K562 (cell line): ENCODE results near the gene PRKAR1B. TPM values are rescaled to one million over a fixed set of nuclear protein-coding genes. Genes with fewer than 3 reads are reported as not detected.

Experiments used
- ATAC-seq: fragments of 200-7000 bp; cut with Tn5 transposase; 3 replicates; pipeline ENCODE4 v1.9.1; 2020; ENCODE audit warnings: moderate library complexity
- BruUV-seq: library from RNA; stranded (reverse); fragments of 400-500 nt; replicated peaks from 2 replicates; lab custom pipeline; 2021; lab: Mats Ljungman, UMichigan
- CTCF ChIA-PET: fragments of 300-600 bp; formaldehyde crosslinking; extraction: SDS; loops from one replicate; lab custom pipeline; 2021; ENCODE audit warnings: low intra/inter-chr PET ratio; lab: Yijun Ruan, JAX
- POLR2A ChIA-PET: fragments of 300-600, 350-650 bp; sonication (Branson Sonifier 250); formaldehyde crosslinking; extraction: SDS; loops from one replicate; lab custom pipeline; 2021; ENCODE audit warnings: antibody characterized with exemption, inconsistent platforms; lab: Yijun Ruan, JAX
- DNase-seq, 4 experiments: peaks; one replicate each; pipeline versions ENCODE4 v3.0.0 to v3.0.0-alpha.2; 2011 to 2018; ENCODE audit warnings: low spot score in 3 of 4, mixed read lengths in 3 of 4; ENCODE audit errors: extremely low read depth in 1 of 4
- FAIRE-seq: peaks from 2 replicates; lab custom pipeline; 2011; peaks lifted over from hg19 to GRCh38; lab: Jason Lieb, UNC
- H2AFZ ChIP-seq: 2 replicates; pipeline ENCODE4 v1.6.0; 2011; ENCODE audit warnings: low read depth, low read length, control low read depth, inconsistent platforms
- H3K27ac ChIP-seq: fragments of 200-600 bp; 3 replicates; pipeline ENCODE4 v1.8.0; 2011; ENCODE audit warnings: low read depth, mild to moderate bottlenecking, control low read depth, inconsistent platforms, low read length, moderate library complexity, mixed read lengths; ENCODE audit errors: extremely low read depth
- H3K27me3 ChIP-seq, 2 experiments: fragments of 300-600 bp in 1 of 2; 2 replicates in 1 of 2; 3 replicates in 1 of 2; pipeline versions ENCODE4 v1.6.0 to v1.8.0; 2011; ENCODE audit warnings: inconsistent platforms in 2 of 2, low read length in 2 of 2, mild to moderate bottlenecking in 1 of 2, mixed read lengths in 1 of 2, moderate library complexity in 1 of 2; ENCODE audit not compliant: control insufficient read depth in 2 of 2, insufficient read depth in 2 of 2
- H3K36me3 ChIP-seq: fragments of 300-600 bp; 3 replicates; pipeline ENCODE4 v1.8.0; 2011; ENCODE audit warnings: mild to moderate bottlenecking, low read length, inconsistent platforms; ENCODE audit not compliant: control insufficient read depth, insufficient read depth
- H3K4me1 ChIP-seq, 2 experiments: fragments of 200-600 bp in 1 of 2; replicated peaks in 1 of 2; 2 replicates in 1 of 2; 3 replicates in 1 of 2; pipeline versions ENCODE4 v1.5.1 to v1.8.0; 2011; ENCODE audit warnings: inconsistent platforms in 2 of 2, low read length in 2 of 2, mild to moderate bottlenecking in 1 of 2, mixed read lengths in 1 of 2, moderate library complexity in 1 of 2; ENCODE audit not compliant: control insufficient read depth in 2 of 2, insufficient read depth in 2 of 2
- H3K4me2 ChIP-seq: 2 replicates; pipeline ENCODE4 v1.6.1; 2011; ENCODE audit warnings: low read length, control low read depth, inconsistent platforms, mixed read lengths; ENCODE audit not compliant: insufficient read depth
- H3K4me3 ChIP-seq: fragments of 200-600 bp; sonication (generic), shearing (Covaris generic); 2 replicates; pipeline ENCODE4 v1.5.1; 2016; ENCODE audit warnings: control low read depth, inconsistent platforms
- H3K79me2 ChIP-seq: fragments of 200-600 bp; 3 replicates; pipeline ENCODE4 v1.8.0; 2011; ENCODE audit warnings: low read length, inconsistent platforms; ENCODE audit not compliant: control insufficient read depth, insufficient read depth
- H3K9ac ChIP-seq, 2 experiments: 2 replicates each; pipeline versions ENCODE4 v1.6.0 to v1.6.1; 2011; ENCODE audit warnings: low read depth in 2 of 2, low read length in 2 of 2, control low read depth in 1 of 2, inconsistent platforms in 1 of 2, mild to moderate bottlenecking in 1 of 2, mixed read lengths in 1 of 2; ENCODE audit not compliant: insufficient read depth in 1 of 2
- H3K9me1 ChIP-seq: one replicate; pipeline ENCODE4 v1.6.0; 2011; ENCODE audit warnings: inconsistent platforms, mild to moderate bottlenecking, low read length, moderate library complexity; ENCODE audit not compliant: control insufficient read depth, insufficient read depth
- H3K9me3 ChIP-seq: replicated peaks from 2 replicates; pipeline ENCODE4 v1.5.1; 2011; ENCODE audit warnings: low read depth, low read length, inconsistent platforms; ENCODE audit not compliant: control insufficient read depth, insufficient read depth
- H4K20me1 ChIP-seq: replicated peaks from 2 replicates; pipeline ENCODE4 v1.6.1; 2011; ENCODE audit warnings: low read length, inconsistent platforms, mixed read lengths; ENCODE audit not compliant: control insufficient read depth, insufficient read depth
- HLTF ChIP-seq: fragments of 450-650 bp; IDR thresholded peaks from 2 replicates; pipeline ENCODE4 v1.6.1; 2016
- POLR2AphosphoS2 ChIP-seq: IDR thresholded peaks from 2 replicates; pipeline ENCODE4 v1.6.1; 2012; ENCODE audit warnings: low read length, improper control_type of control experiment
- PRPF4 ChIP-seq: fragments of 200-400 bp; formaldehyde crosslinking; IDR thresholded peaks from one replicate; pipeline ENCODE4 v1.6.1; 2017; ENCODE audit warnings: low read length, low read depth, mild to moderate bottlenecking; ENCODE audit not compliant: insufficient read depth, poor library complexity, severe bottlenecking
- SMAD1 ChIP-seq: fragments of 150-350 bp; IDR thresholded peaks from 2 replicates; pipeline ENCODE4 v1.6.1; 2014; ENCODE audit warnings: low read length, low read depth; ENCODE audit not compliant: partially characterized antibody
- ZNF318 ChIP-seq, 2 experiments: fragments of 450-650 bp; IDR thresholded peaks; 2 replicates each; pipeline ENCODE4 v1.6.1; 2016; ENCODE audit warnings: mild to moderate bottlenecking in 2 of 2, borderline replicate concordance in 1 of 2, low read depth in 1 of 2, moderate library complexity in 1 of 2
- WGBS: fragments of 100-300 bp; shearing (Covaris generic); methylation state at CpG from one replicate; pipeline ENCODE4 v1.1.6; 2016; ENCODE audit warnings: low coverage, mixed read lengths; ENCODE audit not compliant: insufficient coverage; ENCODE audit errors: missing lambda C conversion rate; 5-methylcytosine and 5-hydroxymethylcytosine counted together
- in situ Hi-C: fragments of 300-500 bp; cut with MboI; formaldehyde crosslinking; loops from 4 replicates; pipeline ENCODE4 v1.15.0; 2018; ENCODE audit warnings: inconsistent platforms, mixed read lengths
- intact Hi-C: fragments of 100-400 bp; cut with micrococcal nuclease; formaldehyde crosslinking; loops from 2 replicates; pipeline ENCODE4 v1.14.2; 2022
- polyA plus RNA-seq, 8 experiments: library from polyadenylated mRNA; depleted of rRNA in 4 of 8; stranded (reverse) in 5 of 8; unstranded in 3 of 8; fragments of >200 nt; fragmentation: Nextera tagmentation in 2 of 8; fragmentation: Illumina TruSeq in 1 of 8; extraction: Ambion mirVana in 2 of 8; extraction: Trizol in 1 of 8; gene quantifications; 2 replicates each; pipeline versions ENCODE4 v1.2.1 to v1.2.3, GENCODE V29; 2011 to 2014; ENCODE audit warnings: inconsistent platforms in 1 of 8, missing spikeins in 1 of 8
- total RNA-seq, 7 experiments: library from RNA; depleted of rRNA in 6 of 7; stranded (reverse); fragments of >200 nt in 6 of 7; fragmentation: Illumina TruSeq in 2 of 7; extraction: Trizol in 2 of 7; gene quantifications; 2 replicates each; pipeline versions ENCODE4 v1.2.1 to v1.2.3, GENCODE V29; 2011 to 2021; ENCODE audit warnings: low replicate concordance in 1 of 7
- TF ChIP-seq, protein P1 (sequence below): sonication (generic); formaldehyde crosslinking; IDR thresholded peaks from 2 replicates; pipeline ENCODE4 v1.8.0; 2022; ENCODE audit warnings: missing genetic modification reagents, mild to moderate bottlenecking, moderate library complexity, borderline replicate concordance
- TF ChIP-seq, protein P2 (sequence below), 3 experiments: fragments of 200-800 bp in 1 of 3; sonication (Bioruptor generic) in 1 of 3; sonication (generic) in 1 of 3; formaldehyde crosslinking in 1 of 3; IDR thresholded peaks; 2 replicates each; pipeline versions ENCODE4 v1.6.1 to v1.8.0; 2016 to 2022; ENCODE audit warnings: mild to moderate bottlenecking in 2 of 3, missing compliant biosample characterization in 2 of 3, missing genetic modification characterization in 2 of 3, missing genetic modification reagents in 1 of 3

The PRKAR1B gene
- total and polyA plus RNA-seq, 9 of the 15 experiments (the other 6 are each of a cell fraction or from before 2014, with no cell fraction given), result 0.99 to 30.5 (median 12.7) TPM

GRCh38 chr7:516606-517456, 210.2 kb downstream of the PRKAR1B start (continued):
- TF ChIP-seq SMAD1, result no peak
- TF ChIP-seq HLTF, result no peak
- TF ChIP-seq POLR2AphosphoS2, result no peak
- TF ChIP-seq, protein P1, sequence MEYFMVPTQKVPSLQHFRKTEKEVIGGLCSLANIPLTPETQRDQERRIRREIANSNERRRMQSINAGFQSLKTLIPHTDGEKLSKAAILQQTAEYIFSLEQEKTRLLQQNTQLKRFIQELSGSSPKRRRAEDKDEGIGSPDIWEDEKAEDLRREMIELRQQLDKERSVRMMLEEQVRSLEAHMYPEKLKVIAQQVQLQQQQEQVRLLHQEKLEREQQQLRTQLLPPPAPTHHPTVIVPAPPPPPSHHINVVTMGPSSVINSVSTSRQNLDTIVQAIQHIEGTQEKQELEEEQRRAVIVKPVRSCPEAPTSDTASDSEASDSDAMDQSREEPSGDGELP, result no peak
- TF ChIP-seq PRPF4, result no peak

GRCh38 chr7:516216-516605, 210.9 kb downstream of the PRKAR1B start:
- H3K4me2 ChIP-seq, result no peak overlapping the region
- no peak for DNase-seq
- H3K9me1 ChIP-seq, result no peaks in the 10 kb centered on the region
- H3K36me3 ChIP-seq, result no peaks in the 10 kb centered on the region
- peaks cover 13% of the 10 kb centered on the region; the same call in 1 of the 2 replicates for H4K20me1 ChIP-seq
- ChIA-PET POLR2A (no interaction called here), CTCF (no interaction called here)
- no peak for ATAC-seq
- WGBS, result 21% methylated on average over 5 of the region's 13 CpGs
- intact Hi-C loops, result loop anchor here (5.0 kb wide), 1 partner anchor 121 kb away; no protein-coding TSS in a partner anchor
- H3K79me2 ChIP-seq, result peaks cover 7% of the 10 kb centered on the region; the same call in 1 of the 3 replicates
- H3K4me3 ChIP-seq, result no peak overlapping the region
- H3K27ac ChIP-seq, result no peak overlapping the region
- FAIRE-seq, result peak; percentile 49
- H3K9ac ChIP-seq, result no peak overlapping the region
- peaks cover 0 to 8% of the 10 kb centered on the region in 2 experiments; a peak in 2 of 5 replicates for H3K27me3 ChIP-seq
- peaks cover 0 to 55% of the 10 kb centered on the region in 2 experiments; a peak in 3 of 5 replicates for H3K4me1 ChIP-seq
- in situ Hi-C loops, result no loop called here
- no peaks in the 10 kb centered on the region for H3K9me3 ChIP-seq
- no TSS peak for BruUV-seq
- H2AFZ ChIP-seq, result no peak overlapping the region
- TF ChIP-seq, protein P2, sequence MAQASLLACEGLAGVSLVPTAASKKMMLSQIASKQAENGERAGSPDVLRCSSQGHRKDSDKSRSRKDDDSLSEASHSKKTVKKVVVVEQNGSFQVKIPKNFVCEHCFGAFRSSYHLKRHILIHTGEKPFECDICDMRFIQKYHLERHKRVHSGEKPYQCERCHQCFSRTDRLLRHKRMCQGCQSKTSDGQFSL (CRISPR knock-in tag; IDR thresholded peaks at IDR 0.05), result no peak
- TF ChIP-seq, protein P2 (tag; IDR thresholded peaks at IDR 0.05), result peak in 1 of 2 experiments; percentile 4; a peak in 1 of 4 replicates
- TF ChIP-seq ZNF318 (IDR thresholded peaks at IDR 0.05; ENCODE audit: borderline replicate concordance in 1 of 2, low read depth in 1 of 2), result no peak
